GM18511 (cell line): ENCODE results near the gene NCAPH2.

Experiments
- ATAC-seq: cut with Tn5 transposase; IDR thresholded peaks from one replicate; pipeline ENCODE4 v1.9.1; 2021; ENCODE audit warnings: mild to moderate bottlenecking, moderate library complexity; ENCODE audit not compliant: unreplicated experiment

The NCAPH2 gene

DNA sequence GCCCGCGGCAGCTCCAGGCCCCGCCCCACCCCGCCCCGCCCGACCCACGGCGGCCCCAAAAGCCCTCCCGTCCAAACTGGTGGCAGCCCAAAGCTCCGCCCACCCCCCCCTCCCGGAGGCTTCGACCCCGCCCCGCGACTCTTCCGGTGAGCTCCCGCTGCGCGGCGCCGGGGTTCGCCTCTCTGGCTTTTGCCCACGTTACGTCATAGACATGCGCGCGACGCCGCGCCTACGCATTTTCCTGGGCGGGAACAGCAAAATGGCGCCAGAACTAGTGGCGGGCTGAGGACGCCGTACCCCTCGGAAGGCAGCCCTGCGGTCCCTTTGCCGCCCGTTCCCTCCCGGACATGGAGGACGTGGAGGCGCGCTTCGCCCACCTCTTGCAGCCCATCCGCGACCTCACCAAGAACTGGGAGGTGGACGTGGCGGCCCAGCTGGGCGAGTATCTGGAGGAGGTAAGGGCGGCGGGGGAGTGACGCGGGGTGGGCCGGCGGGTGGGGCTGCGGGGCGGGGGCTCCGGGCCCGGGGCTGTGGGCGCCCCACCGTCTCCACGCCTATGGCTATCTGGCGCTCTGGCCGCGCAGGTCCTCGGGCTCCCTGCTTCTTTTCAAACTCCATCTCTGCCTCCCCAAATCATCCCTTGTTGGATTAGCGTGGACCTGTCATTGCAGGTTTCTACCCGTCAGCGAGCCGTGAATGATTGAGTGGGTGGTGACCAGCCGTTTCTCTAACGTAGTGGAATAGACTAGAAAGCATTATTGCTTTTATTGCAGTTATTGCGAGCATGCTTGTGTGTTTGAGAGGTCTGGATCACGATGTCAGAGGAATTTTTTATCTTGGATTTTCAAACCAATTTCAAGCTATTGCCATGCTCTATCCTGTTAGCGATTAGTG is at the start of gene NCAPH2:
TSS of gene NCAPH2 (plus strand) at position 234 of the 894 bp plus-strand sequence. CDS start at position 348, 114 bp downstream.
- ATAC-seq: peak; percentile 71

DNA sequence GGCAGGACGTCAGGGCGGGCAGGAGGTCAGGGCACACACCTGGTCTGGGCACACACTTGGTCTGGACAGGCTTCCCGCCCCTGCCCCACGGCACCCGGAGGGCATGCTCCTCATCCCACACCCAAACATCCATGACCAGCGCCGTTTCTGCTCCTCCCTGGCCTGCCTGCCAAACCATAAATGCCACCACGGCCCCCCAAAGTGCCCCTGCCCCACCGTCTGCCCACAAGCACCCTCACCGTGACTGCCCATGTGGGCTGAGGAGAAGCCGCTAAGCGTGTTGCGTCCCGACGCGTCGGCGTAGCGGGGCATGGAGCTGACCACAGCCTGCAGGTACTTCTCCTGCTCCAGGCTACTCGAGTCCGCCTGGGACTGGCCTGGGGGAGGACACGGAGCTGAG is 49.0 kb upstream of the NCAPH2 start:
- ATAC-seq: no peak

DNA sequence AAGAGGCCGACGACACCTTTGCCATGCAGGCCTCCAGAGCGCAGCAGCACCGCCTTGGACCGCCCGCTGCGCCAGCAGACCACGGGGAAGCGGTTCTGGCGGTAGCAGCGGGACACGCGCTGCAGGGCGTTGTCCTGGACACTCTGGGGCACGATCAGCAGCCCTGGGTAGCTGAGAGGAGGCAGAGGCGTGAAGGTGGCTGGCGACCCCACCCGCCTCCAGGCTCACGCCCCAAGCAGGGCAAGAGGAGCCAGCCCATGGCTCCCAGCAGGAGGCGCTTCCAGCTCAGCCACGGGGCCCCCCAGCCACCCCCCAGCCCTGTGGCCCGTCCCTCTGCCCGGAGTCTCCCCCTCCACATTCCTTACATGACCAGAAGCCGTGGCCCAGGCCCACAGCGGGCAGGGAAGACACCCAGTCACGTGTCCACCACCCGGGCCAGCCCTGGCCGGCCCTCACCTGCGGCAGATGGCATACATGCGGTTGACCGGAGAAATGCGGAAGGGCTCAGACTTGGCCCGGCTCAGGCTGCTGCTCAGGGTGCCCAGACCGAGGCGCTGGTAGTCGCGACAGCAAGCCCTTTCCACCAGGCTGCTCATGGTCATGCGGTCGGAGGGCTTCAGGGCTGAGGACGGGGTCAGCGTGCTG is 48.4 kb upstream of the NCAPH2 start:
- ATAC-seq: no peak

DNA sequence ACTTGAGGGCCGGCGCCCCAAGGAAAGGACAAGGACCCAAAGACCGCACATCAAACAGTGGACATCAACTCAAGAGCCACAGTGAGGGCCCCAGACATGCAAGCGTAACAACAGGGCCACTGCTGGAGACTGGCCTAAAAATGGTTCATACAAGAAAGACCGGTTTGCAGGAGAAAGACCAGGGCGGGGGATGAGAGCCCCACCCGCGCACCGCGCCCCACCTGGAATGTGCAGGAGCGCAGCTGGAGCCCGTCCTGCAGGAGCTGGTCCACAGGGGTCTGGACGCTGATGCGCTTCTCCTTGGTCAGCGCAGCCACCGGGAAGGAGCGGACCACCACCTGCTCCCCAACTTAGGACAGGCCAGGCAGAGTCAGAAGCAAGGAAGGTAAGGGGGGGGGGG is 47.1 kb upstream of the NCAPH2 start:
- ATAC-seq: no peak

DNA sequence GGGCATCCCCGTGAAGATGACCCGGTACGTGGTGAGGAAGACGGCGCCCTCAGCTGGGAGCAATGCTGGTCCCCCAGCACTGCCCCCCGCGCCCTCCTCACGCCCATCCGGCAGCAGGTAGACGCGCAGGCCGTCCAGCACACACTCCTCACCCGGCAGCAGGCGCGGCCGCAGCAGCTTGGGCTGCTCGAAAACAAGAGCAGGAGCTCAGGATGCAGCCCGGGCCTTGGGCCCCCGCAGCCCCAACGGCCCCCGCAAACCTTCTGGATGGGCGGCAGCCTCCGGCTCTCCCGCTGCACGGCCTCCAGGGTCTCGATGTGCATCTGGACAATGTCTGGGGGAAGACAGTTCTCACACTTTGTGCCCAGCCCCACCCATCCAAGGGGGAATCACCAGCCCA is 46.5 kb upstream of the NCAPH2 start:
- ATAC-seq: no peak

DNA sequence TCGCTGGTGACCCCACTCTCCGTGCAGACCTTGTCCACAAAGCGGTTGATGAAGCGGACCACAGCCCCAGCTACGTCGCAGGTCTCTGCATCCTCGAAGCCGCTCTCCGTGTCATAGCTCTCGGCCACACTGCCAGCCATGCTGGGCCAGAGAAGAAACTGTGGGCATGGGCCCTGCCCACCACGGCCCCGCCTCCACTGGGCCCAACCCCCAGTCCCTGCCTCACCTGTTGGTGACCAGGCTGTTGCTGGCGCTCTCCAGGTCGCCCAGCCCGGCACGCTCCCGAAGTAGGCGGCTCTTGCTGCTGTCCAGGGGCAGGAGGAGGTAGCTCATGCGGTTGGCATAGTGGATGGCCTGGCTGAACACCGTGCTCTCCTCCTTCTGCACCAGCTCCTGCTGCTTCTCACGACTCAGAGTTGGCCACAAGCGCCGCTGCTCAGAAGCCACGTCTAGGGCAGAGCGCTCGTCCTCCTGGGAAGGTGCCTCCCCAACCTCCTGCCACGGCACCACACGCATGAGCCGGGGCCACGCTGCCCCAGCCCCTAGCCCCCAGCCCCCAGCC is 46.0 kb upstream of the NCAPH2 start:
- no peak for ATAC-seq

DNA sequence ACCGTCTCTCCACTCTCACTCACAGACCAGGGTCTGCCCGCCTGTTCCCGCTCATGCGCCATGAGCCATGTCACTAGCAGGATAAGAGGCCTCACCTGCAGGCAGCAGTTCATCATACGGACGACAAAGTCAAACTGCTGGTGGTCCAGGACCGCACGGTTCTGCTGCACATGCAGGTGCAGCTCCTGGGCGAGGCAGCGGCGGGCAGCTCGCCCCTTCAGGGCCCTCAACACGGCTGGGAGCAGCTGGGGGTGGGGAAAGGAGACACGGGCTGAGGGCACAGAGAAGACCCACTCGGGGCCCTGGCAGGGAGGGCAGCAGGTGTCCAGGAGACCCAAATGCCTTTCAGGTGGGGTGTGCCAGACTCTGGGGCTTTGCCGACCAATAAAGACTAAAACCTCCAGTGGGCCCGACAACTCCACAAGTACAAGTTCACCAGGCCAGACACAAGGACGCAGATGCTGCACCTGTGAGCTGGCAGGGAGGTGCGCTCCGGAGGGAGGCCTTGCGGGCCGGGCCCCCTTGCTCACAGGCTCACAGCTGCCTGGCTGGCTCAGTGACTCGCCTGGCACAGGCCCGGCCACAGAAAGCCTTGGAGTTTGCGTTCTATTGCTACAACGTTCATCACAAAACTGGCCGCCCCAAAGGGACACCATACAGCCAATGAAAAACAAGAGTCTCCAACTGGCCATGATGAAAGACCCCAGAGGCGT is 44.7 kb upstream of the NCAPH2 start:
- no peak for ATAC-seq

DNA sequence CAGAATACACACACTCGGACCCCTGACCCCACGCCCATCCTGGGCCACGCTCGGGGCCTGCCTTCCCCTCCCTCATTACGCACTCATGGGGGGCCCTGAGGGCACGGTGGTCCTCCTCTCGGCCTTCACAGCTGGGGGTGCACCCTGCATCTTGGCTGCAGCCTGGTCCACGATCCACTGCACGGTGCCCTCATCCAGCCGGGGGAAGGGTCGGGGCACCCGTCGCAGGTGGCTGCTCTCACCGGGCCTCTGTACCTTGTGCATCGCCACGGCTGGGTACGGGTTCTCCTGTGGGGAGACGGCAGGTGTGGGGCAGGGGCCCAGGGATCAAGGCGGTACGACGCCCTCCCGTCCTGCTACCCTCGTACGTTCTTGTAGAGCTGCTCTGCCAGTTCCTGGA is 43.6 kb upstream of the NCAPH2 start:
- ATAC-seq: no peak

DNA sequence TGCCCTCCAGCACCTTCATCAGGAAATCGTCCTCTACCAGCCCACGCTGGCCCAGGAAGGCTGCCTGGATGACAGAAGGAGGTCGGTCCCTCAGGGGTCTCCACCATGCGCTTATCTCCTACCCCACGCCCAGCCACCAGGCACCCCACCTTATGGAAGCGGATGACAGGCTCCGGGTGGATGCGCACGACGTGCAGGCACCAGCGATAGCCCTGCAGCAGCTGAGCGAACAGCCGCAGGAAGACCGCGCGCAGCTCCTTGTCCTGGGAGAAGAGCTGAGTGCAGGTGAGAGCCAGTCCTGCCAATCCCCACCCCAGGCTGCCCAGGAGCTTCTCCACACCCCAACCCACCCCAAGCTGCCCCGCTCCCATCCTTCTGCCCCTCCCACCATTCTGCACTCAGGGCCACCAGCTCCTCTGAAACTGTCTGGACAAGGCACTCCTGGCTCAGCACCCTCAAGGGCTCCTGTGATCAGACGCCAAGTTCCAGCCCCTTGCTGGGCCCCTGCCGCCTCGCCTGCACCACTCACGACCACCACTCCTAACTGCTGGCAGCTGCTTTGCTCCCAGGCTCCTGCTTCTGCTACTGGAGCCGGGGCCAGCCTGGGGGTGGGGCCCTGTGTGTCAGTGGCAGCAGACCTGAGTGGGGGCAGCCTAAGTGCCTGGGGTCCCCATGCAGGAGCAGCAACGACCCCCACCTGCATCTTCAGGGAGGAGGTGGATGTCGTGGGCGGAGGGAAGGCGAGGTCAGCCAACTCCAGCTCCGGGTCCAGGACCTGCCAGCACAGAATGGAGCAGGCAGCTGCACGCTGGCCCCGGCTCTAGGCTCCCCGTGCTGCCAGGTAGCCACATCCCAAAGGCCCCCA is 42.7 kb upstream of the NCAPH2 start:
- ATAC-seq: no peak

DNA sequence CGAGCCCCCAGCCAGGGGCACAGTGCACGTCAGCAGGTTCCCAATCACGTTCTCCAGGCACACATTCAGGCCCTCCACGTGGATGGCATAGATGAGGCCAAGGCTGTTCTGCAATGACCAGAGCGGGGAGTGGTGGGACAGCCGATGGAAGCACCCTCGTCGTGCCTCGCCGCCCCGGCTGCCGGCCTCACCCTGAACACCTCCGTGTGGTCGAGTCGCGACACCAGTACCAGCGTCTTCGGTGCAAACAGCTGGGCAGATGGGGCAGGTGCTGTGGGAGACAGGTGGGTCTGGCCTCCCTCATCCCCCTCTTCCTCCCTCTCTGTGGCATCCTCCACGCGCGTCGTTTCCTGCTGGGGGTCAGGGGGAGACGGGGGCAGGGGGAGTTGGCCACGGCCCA is 40.7 kb upstream of the NCAPH2 start:
- no peak for ATAC-seq

DNA sequence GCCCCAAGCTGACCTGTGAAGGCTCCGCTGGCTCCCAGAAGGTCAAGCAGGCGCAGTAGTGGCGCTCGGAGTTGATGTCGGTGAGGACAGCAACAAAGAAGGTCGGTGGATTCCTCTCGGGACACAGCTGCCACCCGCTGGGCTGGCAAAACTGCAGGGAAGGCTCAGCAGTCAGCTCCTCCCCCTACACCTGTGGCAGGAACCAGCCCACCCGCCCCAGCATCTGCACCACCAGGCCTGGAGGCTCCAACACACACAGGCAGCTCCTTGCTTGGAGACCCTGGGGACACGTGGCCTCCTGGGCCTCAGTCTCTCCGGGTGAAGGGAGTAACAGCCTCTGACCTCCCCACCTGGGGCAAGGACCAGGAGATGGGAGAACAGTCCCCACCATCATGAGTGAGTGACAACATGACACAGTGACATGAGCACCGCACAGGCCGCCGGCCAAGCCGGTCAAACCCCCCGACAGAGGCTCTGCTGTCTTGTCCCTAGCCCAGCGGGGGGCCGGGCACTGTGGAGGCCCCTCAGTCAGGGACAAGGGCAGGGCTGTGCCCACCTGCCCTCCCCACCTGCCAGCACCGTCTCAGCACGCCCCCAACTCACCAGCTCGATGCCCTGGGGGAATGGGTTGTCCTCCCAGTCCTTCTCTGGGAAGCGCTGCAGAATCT is 40.1 kb upstream of the NCAPH2 start:
- ATAC-seq: no peak

DNA sequence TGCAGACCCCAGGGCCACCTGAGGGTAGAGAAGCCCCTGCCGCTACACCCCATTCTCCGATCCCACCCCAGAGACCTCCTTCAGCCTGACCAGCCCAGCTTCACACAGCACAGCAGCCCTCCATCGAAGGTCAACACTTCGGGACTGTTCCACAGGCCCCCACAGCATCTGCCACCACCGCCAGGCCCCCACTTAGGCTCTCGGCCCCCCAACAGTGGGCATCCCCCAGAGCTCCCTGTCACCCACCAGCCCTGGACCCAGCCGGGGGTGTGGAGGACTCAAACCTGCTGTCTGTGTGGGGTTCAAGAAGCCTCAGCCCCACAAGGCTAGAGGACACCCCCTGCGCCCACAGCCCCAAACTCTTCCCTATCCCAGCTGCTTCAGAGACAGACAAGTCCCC is 39.4 kb upstream of the NCAPH2 start:
- no peak for ATAC-seq

DNA sequence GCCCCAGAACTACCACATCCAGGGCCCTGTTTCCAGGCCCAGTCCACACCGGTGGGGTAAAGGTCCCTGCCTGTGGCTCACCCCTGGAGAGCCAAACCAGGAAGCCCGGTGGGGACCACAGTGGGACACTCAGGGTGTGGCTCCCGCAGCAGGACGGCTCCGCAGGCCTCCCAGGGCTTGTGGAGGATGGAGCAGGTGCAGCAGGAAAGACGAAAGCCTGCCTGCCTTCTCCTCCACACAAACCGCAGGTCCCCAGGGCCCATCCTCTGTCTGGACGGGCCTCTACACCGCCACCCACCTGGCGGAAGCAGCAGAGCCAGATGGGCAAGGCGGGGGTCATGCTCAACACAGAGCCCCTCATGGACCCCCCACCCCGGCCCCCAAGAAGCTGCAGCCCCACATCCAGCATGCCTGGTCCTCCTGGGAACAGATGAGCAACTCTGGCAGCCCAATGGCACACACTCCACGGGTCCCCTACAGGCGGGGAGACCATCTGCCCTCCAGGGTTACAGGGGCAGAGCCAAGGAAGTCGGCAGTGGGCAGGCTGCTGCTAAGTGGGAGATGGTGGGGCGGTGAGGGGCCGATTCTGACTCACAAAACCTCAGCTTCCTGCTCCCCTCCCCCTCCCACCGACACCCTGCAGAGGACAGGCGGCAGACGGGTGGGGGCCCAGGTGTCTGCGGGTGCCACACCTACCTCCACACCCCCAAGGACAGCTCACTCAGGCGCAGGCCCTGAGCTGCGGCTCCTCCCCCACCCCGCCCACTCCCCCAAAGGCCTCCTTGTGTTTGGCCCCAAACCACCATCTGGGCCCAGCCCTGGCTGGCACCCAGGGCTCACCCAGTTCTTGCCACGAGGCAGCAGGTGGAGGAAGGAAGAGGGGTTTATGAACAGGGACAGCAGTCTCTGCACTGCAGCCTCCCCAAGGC is 38.4 kb upstream of the NCAPH2 start:
- ATAC-seq: peak; percentile 73

DNA sequence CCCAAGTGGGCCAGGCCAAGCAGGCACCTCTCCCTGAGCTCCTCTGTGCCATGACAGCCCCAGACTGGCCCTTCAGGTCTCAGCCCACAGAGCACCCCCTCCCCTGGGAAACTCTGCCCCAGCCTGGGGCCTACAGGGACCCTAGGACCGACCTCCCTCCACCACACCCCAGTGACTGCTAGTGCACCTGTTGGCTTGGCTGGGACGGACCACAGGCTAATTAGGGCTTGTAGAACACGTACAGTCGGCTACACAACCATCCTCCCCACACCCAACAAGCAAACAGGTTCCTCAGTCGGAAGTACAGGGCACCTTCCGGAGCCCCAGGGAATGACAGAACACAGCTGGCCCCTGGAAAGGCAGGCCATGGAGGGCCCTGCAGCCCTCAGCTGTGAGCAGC is 37.5 kb upstream of the NCAPH2 start:
- no peak for ATAC-seq

DNA sequence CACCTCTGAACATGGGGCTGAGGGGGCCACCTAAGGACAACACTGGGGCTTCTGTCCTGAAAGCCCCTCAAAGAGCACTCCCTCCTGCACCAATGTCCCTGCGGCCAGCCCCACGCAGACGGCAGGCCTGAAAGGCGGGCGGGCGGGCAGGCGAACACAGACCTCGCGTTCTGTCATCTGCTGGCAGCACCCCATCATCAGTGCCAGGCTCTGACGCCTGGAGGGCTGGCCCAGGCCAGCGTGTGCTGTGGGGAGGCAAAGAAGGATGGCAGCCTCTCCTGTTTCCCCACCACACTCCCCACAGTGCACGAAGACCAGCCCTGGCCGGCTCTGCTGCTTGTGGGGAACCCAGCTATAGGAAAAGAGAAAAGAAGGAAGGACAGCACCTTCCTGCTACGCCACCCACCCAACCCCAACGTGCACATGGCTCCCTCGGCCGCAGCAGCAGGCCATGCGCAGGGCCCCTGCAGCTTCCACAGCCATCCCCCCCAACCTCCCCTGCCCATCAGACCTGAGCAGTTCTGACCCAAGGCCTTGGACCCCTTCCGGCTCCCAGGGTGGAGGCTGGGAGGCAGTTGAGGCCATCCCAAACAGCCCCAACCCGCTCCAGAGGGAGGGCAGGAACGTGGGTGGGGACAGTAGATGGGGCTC is 36.7 kb upstream of the NCAPH2 start:
- no peak for ATAC-seq

DNA sequence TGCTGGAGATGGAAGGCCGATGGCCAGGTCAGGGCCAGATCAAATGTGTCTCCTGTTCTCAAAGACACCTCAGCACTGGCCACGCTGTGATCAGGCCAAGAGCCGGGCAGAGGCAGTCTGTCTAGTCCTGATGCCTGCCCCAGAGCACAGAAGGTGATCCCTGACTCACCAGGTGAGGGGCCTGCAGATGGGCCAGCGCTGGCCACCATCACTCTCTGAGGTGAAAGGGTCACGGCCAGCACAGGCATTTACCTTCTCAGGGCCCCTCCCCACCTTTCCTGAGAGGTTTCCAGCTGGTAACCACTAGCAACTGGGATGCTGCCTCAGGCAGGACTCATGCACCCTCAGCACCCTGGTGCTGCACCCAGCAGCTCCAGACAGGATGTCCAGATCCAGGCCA is 36.1 kb upstream of the NCAPH2 start:
- no peak for ATAC-seq

DNA sequence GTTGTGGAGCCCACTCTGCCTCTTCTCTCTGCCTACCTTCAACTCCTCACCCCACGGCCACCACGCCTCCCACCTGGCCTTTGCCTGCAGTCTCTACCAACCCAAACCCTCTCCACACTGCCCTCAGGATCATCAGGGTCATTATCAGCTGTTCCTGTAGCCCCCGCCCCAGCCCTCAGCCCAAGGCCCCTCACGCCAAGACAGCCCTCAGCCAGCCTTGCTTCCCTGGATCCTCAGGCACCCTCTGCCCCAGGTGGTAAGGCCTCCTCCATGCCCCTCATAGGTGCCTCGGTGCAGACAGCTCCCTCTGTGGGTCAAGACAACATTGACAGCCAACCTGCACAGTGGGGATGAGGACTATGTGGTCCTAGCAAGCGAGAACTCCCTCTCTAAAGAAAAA is 34.9 kb upstream of the NCAPH2 start:
- ATAC-seq: no peak
